Measurements from ENCODE around the gene TCF20. TPM values are rescaled to one million over a fixed set of nuclear protein-coding genes. Genes with fewer than 3 reads are reported as not detected.

TCF20 gene
- total RNA-seq, 2 experiments from 2014 or later = 58.7 to 58.9 TPM

- Mint-ChIP-seq H3K4me3 (no peak overlapping the region), H3K27ac (peak overlapping the region; percentile 7), H3K36me3 (ENCODE audit: low read depth) (peaks cover 17% of the 10 kb centered on the region), H3K4me1 (ENCODE audit: low read depth) (peaks cover 84% of the 10 kb centered on the region), H3K27me3 (no peaks in the 10 kb centered on the region), H3K9me3 (no peaks in the 10 kb centered on the region)
- CTCF ChIA-PET = interaction anchor here (1.6 to 1.9 kb wide), 2 partner anchors 12 to 93 kb away, joined by 4 to 5 read pairs; no protein-coding TSS in a partner anchor
- ATAC-seq (no peak), DNase-seq (no peak)
- POLR2A ChIA-PET = interaction anchor here (0.6 to 1.0 kb wide), 4 partner anchors 60 to 773 kb away, joined by 3 read pairs; no protein-coding TSS in a partner anchor
- intact Hi-C loops (cut with micrococcal nuclease) = loop anchor here (10.0 kb wide), 1 partner anchor 88 kb away; no protein-coding TSS in a partner anchor
- no peak for TF ChIP-seq CTCF (IDR thresholded peaks at IDR 0.05)
Measured at GRCh38 chr22:42262964-42263363, 7.5 kb downstream of the TCF20 start.

GRCh38 chr22:42261296-42261695, 9.2 kb downstream of the TCF20 start:
- no peak for TF ChIP-seq CTCF (IDR thresholded peaks at IDR 0.05)
- ChIA-PET CTCF (no interaction called here), POLR2A (no interaction called here)
- intact Hi-C loops (cut with micrococcal nuclease) = loop anchor here (10.0 kb wide), 1 partner anchor 86 kb away; no protein-coding TSS in a partner anchor
- no peaks in the 10 kb centered on the region for H3K27me3 Mint-ChIP-seq
- no peak overlapping the region for H3K27ac Mint-ChIP-seq
- peaks cover 90% of the 10 kb centered on the region for H3K4me1 Mint-ChIP-seq (ENCODE audit: low read depth)
- H3K36me3 Mint-ChIP-seq (ENCODE audit: low read depth) = peaks cover 8% of the 10 kb centered on the region
- DNase-seq (no peak), ATAC-seq (no peak)
- H3K9me3 Mint-ChIP-seq = no peaks in the 10 kb centered on the region
- no peak overlapping the region for H3K4me3 Mint-ChIP-seq

GRCh38 chr22:42258126-42258525, 12.3 kb downstream of the TCF20 start:
- TF ChIP-seq CTCF (IDR thresholded peaks at IDR 0.05) = no peak
- peaks cover 6% of the 10 kb centered on the region for H3K36me3 Mint-ChIP-seq (ENCODE audit: low read depth)
- no peak overlapping the region for H3K27ac Mint-ChIP-seq
- H3K4me1 Mint-ChIP-seq (ENCODE audit: low read depth) = peaks cover 73% of the 10 kb centered on the region
- no peak for ATAC-seq
- no peaks in the 10 kb centered on the region for H3K9me3 Mint-ChIP-seq
- no peaks in the 10 kb centered on the region for H3K27me3 Mint-ChIP-seq
- H3K4me3 Mint-ChIP-seq = no peak overlapping the region
- CTCF ChIA-PET = interaction anchor here (0.8 to 1.4 kb wide), 2 partner anchors 40 to 154 kb away, joined by 3 read pairs; no protein-coding TSS in a partner anchor
- intact Hi-C loops (cut with micrococcal nuclease) = no loop called here
- no peak for DNase-seq
- POLR2A ChIA-PET = no interaction called here

GRCh38 chr22:42257386-42257785, 13.1 kb downstream of the TCF20 start:
- intact Hi-C loops (cut with micrococcal nuclease) = no loop called here
- Mint-ChIP-seq H3K27me3 (no peaks in the 10 kb centered on the region), H3K27ac (no peak overlapping the region), H3K4me1 (ENCODE audit: low read depth) (peaks cover 69% of the 10 kb centered on the region), H3K36me3 (ENCODE audit: low read depth) (peaks cover 6% of the 10 kb centered on the region), H3K9me3 (no peaks in the 10 kb centered on the region), H3K4me3 (no peak overlapping the region)
- ATAC-seq = no peak
- ChIA-PET CTCF (interaction anchor here (0.8 to 1.4 kb wide), 2 partner anchors 40 to 153 kb away, joined by 3 read pairs; no protein-coding TSS in a partner anchor), POLR2A (no interaction called here)
- TF ChIP-seq CTCF (IDR thresholded peaks at IDR 0.05) = no peak
- DNase-seq = no peak

GRCh38 chr22:42256930-42257329, 13.5 kb downstream of the TCF20 start:
- Mint-ChIP-seq H3K9me3 (no peaks in the 10 kb centered on the region), H3K27me3 (no peaks in the 10 kb centered on the region), H3K27ac (peak overlapping the region; percentile 55), H3K4me1 (ENCODE audit: low read depth) (peaks cover 64% of the 10 kb centered on the region), H3K4me3 (no peak overlapping the region), H3K36me3 (ENCODE audit: low read depth) (peaks cover 6% of the 10 kb centered on the region)
- ATAC-seq (no peak), DNase-seq (no peak)
- intact Hi-C loops (cut with micrococcal nuclease) = no loop called here
- CTCF ChIA-PET = no interaction called here
- POLR2A ChIA-PET = no interaction called here
- TF ChIP-seq CTCF (IDR thresholded peaks at IDR 0.05) = no peak

Measured in activated CD8-positive, alpha-beta T cell treated with anti-CD3 and anti-CD28 coated beads for 36 hours (primary cell).